HTERT RPE-1 (cell line): ENCODE results near the gene RAP2A.

ENCODE experiments used
- in situ Hi-C: fragments of 300-500 bp; cut with MboI; formaldehyde crosslinking; loops from 4 replicates; pipeline ENCODE4 v1.14.3; 2020; ENCODE audit warnings: low sequenced_read_pairs

RAP2A gene

DNA sequence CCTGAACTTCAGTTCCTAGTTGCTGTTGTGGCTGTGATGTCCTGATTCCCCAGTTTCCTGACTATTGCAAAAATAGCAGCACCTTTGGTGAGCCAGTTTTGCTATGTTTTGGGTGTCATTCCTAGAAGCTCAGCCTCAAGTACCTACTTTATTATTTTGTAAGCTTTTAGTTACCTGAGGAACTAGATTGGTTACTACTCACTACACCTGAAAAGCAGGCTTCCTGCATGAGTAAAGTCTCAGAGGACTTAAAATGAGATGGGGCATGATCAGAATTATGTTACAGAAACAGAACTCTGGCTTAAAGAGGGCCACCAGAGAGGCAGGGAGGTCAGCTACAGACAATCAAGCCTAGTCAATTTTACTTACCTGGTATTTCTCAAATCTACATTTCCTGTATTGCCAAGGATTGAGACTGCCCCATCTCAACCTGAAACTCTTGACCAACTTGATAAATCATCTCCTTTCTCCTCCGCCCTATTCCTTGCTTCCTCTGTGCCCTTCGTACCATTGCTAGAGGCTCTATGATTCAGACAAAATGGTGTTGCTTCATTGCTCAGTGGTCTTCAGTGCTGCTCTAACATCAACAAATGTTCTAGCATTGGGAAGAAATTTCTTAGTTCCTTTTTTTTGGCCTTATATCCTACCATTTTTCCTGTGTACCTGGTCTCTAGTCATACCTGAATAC, 58.9 kb downstream of the RAP2A start:
- in situ Hi-C loops: no loop called here

DNA sequence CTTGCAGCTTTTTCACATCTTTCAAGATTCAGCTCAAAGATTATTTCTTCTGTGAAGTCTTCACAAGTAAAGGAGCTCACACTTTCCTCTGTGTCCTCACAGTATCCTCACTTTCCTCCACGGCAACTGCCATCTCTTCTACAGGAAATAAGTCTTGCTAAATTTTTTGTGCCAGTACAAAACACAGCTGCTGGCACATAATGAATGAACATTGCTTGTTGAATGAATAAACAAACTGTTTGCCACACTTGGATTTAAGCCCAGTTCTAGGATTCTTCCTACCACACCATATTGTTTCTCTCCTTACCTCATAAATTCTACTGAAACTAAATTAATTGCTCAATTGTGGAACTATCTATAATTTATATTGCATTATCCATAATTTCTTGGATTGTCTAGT, 59.5 kb downstream of the RAP2A start:
- in situ Hi-C loops: no loop called here

- in situ Hi-C loops: no loop called here
These were observed 61.7 kb downstream of the RAP2A start for GRCh38 chr13:97495678-97496077.

DNA sequence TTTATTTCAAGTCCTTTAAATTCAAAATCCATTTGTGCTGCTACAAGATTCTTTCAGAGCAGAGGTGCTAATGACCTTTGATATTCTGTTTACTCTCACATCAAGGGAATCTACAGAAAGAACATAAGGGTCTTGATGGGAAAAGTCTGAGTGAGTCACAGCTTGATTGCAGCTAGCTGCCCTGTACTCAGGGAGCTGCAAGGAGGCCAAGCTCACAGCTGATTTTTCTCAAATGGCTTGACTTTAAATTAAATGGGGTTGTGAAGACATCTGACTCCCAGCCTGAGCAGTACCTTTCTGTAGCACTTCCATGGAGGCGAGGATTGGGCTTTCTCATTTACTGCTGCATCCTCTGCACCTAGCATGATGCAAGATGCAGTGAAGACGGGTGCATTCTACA, 62.5 kb downstream of the RAP2A start:
- in situ Hi-C loops: no loop called here

DNA sequence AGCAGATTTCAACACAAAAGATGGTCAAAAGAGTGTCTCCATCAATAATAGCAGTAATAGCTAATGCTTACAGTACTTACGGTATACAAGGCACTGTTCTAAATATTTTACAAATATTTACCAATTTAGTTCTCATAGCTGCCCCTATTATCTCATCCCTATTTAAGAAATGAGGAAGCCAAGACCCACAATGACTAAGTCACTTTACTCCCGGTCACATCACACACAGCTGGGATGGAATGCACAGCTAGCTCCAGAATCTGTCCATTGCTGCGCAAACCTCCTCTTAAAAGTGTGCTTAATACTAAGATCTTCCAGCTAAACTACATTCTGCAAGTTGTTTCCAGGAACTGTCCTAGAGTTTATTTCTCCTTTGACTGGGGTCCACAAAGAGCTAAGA, 63.4 kb downstream of the RAP2A start:
- in situ Hi-C loops: no loop called here

DNA sequence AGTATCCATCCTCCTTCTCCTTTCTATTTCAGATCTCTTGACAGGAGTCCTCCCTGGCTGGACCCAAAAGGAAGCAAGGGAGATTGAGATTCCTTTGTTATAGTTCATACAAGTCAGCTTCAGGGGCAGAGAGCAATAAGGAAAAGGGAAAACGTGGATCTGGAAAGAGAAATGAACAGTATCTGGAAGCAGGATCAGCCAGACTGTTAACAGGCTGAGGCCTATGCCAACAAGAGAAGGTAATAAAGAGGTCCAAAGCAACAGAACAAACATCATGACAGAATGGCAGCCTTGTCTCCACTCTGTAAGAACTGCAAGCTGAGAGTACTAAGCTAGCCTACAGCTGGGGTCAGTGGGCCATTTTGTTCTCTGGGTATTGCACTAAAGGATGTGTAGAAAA, 64.5 kb downstream of the RAP2A start:
- in situ Hi-C loops: no loop called here

DNA sequence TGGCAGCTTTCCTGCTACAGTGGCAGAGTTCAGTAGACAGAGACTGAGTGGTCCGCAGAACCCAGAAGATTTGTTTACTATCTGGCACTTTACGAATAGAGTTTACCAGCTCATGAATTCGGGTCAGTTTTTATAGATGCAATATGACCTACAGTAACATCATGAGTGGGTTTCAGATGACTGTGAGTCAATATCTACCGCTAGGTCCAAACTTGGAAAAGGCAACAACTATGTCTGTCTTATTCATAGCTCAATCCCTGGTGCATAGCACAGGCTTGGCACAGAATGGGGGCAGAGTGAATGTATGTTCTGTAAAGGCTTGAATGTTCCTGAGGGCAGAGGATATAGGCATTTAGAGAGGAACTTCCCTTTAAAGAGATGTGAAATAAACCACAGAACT, 65.2 kb downstream of the RAP2A start:
- in situ Hi-C loops: no loop called here

GRCh38 chr13:97502181-97502580, 68.2 kb downstream of the RAP2A start:
- in situ Hi-C loops: no loop called here

DNA sequence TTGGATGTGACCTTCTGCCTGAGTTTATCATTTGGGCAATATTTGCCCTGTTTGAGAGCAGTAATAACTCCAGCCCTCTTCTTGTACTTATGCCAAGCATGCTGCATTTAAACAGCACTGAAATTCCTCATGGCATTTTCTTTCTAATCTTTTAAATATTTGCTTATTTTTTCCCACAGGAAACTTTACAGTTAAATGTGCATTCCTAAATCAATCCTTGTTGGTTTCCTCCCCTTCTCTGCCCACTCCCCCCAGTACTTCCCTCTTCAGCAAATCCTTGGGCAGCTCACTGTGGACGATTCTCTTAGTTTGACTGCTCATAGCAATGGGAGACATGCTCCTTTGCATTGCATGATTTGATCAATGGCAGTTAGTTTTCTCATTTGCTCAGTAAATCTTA, 68.7 kb downstream of the RAP2A start:
- in situ Hi-C loops: no loop called here

DNA sequence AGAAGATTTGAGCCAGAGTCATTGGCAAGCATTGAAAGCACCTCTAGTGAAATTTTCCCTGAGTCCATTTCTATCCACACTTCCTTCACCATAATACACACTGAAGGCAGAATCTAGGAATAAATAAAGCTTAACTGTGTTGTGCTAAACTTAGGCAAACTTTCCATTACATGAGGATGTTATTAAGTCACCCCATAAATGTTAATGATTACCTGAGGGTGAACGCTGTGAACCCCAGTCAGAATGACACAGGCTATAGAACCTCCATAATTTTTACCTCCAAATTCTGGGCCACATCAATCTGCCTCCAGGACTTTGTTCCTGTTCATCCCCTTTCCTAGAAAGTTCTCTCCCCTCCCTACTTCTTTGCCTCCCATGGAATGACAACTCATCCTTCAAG, 71.0 kb downstream of the RAP2A start:
- in situ Hi-C loops: no loop called here

DNA sequence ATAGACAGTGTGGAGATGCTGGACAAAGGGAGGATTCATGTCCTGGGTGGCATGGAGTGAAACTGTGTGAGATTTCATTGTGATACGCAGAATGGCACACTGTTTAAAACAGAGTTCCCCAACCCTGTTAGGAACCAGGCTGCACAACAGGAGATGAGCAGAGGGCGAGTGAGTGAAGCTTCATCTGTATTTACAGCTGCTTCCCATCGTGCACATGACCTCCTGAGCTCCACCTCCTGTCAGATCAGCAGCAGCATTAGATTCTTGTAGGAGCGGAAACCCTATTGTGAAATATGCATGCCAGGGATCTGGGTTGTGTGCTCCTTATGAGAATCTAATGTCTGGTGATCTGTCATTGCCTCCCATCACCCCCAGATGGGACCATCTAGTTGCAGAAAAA, 72.5 kb downstream of the RAP2A start:
- in situ Hi-C loops: no loop called here

DNA sequence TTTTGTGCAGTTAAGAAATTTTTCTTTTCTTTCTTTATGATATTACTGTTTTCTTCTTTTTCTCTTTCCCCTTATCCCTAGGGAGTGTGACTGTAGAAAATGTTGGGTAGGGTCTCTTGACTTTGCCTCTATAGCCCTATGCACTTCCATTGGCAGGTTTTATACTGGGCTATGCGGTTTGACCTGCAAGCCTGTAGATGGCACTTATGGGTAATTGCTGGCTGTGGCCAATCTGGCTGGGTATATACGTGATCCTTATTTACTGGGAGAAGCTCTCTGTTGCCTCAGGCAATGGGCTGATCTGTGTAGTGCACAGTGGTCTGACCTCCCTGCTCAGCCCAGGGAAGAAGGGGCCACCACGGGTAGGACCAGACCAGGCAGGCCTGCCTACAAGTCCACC, 78.8 kb downstream of the RAP2A start:
- in situ Hi-C loops: no loop called here

- in situ Hi-C loops: no loop called here
These were observed 81.7 kb downstream of the RAP2A start for GRCh38 chr13:97515643-97516042.

DNA sequence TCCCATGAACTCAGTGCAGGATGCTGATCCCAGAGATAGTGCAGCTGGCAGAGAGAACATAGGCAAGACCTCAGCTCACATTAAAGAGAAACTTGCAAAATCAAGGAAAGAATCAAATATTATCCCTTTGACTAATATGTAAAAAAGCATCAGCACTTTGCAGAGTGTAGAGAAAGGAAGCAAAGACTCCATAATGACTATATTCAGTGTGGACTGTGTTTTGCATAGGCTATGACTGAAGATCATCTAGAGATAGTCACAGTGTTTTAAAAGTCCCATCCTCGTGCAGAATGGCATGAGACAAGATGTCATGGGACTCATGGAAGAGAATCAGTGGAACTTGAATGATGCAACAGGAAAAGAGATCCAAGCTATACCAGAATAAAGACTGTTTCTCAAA, 84.0 kb downstream of the RAP2A start:
- in situ Hi-C loops: no loop called here
